CD4-positive, alpha-beta T cell treated with Interleukin-1 beta for 1 hour (primary cell): ENCODE data around the gene IL18R1.
A peak's percentile ranks its signal among the peaks of the same experiment; 100 is the strongest.

Source experiments
- DNase-seq, 2 donors: peaks; one replicate each; pipeline ENCODE4 v3.0.0-alpha.2; 2020 to 2022

IL18R1 gene

DNA sequence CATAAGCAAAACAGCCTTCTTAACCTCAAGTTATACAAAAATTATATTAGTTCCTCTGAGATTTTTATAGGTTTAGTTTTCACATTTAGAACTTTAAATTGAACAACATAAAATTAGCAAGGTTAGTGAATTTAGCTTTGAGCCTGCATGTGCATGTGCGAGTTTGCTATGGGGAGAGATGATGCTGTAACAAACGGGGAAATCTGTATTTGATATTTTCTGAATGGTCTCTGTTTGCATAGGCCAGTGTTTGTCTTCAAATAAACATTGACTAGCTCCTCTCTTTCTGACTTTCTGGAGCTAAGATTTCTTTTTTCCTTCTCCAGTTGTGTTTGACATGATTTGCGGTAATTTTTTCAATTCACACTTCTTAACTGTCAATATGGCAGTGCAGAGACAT lies 36.5 kb downstream of the IL18R1 start:
- DNase-seq, result no peak

DNA sequence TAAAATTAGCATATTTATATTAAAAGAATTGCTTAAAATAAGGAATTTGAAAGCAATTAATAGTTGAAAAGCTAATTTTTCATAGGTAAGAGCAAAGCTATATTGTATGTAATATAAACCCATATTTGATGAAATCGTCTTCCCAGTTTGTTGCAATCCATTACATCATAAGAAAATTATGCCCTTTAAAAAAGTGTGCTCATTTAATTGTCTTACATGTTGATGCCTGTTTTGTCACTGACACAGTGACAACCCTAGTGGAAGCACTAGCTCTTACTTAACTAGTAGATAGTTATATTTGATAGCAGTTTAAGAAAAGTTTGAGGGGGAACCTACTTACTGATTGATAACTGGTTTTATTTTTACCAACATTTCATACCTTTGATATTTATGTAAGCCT lies 37.3 kb downstream of the IL18R1 start:
- no peak for DNase-seq

DNA sequence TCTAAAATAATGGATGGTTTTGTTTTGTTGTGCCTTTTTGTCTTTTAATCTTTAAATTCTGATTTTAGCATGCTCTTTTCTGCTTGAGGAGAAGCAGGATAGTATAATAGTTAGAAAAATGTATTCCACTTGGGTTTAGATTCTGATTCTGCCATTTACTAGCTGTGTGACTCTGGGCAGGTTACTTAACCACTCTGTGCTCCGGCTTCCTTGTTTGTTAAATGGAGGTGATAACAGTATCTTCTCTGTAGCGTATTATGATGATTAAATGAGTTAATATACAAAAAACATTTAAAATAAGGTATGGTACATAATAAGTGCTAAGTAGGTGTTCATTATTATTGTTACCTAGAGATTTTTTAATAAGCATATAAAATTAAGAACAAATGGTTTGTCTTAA lies 40.4 kb downstream of the IL18R1 start:
- no peak for DNase-seq

DNA sequence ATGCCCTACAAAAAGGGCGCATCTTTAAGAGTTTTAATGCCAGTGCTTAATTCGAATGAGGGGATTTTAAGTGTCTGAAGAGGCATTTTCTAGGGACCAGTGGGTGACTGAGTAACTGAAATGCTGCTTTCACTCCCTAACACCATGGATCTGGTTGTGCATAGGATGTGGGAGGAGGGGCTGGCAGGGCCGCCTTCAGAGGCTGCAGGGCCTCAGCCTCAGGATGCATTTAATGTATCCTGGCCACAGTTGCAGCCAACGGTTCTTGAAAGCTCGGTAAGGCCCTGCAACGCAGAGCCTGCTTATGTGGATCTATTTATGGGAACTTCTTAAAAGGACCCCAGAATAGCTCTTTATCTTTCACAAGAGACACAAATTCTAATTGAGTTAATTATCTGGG lies 41.6 kb downstream of the IL18R1 start:
- no peak for DNase-seq

DNA sequence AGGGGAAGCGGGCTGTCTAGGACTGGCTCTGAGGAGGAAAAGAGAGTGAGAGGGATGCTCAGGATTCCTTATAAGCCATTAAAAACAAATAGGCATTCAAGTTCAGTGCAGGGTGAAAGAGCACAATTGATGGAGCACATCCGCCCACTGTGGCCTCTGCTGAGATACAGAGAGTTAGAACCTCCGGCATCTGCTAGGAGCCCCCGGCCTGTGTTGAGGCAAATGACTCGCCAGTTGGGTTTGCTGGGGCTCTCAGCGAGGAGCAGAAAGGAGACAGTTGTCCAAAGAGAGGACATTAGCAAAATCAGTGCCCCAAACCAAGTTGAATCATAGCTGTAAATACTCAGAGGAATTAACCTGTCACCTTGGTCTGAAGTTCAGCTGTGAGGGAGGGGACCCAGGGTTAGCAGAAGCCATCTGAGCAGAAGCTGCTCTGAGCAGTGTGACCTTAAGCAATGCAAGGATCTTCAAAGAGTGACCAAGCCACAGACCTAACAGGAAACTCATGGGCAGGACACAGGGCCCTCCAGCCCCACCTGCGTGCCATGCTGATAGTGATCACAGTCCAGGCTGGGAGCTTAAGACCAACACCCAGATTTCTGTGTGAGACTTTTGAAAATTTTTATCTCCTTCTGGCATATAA lies 44.0 kb downstream of the IL18R1 start:
- no peak for DNase-seq

DNA sequence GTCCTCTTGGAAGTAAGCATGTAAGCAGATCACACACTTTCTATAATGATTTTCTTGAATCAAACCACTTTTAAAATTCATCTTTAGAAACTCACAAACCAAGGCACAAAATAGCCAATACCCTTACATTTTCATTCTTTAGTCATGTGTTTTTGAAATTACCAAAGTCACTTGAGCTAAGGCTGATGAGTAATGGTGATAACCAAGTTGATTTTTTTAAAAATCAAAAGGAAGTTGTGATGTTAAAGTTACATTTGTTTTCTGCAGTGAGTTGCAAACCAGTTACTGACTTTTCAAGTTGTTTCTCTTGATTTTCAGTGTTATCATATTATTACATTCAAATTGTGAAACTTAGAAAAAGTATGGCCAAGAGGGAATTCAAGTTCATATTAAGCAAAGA lies 45.9 kb downstream of the IL18R1 start:
- DNase-seq, result no peak

DNA sequence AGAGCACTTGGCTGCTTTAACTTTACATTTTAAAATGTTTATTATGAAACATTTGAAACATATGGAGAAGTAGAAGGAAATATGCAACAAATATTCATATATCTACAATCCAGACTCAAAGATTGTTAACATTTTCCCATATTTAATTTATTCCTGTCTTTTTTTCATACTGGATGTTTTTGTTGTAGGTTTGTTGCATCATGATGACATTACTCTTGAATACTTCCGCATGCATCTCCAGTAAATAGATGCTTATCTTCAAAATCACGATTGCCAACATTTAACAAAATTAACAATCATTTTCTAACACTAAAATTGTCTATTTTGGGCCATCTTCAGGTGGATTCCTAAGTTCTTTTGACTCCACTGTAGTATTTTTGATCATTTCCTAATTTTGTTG lies 46.3 kb downstream of the IL18R1 start:
- DNase-seq, result no peak

DNA sequence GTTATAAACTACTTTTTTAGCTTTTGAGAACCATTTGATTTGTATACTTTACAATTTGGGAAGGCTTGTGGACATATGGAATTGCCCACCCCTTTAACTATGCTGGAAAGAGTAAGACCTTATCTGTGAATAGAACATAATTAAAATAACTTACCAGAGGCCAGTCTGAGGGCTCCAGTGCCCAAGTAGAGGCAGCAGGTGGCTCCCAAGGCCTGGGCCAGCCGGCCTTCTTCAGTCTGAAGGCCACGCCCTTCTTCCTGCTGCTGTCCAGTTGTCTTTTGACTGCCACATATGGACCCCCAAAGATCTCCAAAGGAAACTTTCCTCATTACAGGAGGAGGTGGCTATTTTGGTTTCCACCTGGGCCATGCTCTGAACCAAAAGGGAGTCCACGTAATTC lies 55.4 kb downstream of the IL18R1 start:
- no peak for DNase-seq

DNA sequence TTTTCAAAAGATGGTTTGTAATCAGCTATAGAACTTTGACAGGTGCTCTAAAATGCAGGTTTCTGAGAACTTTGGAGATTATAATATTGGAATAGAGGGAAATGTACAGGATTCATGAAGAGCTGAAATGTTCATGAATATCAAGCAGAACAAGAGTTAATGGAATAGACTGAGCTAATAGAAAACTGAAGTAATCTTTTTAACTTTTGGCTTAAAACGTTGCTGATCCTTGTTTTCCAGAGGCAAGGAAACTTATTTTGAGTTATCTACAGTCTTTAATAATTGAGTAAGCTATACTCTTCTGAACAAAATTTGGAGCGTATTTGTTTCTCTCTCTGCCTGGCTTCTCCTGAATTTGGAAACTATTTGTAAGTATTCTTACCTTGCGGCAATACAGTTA lies 56.6 kb downstream of the IL18R1 start:
- no peak for DNase-seq

DNA sequence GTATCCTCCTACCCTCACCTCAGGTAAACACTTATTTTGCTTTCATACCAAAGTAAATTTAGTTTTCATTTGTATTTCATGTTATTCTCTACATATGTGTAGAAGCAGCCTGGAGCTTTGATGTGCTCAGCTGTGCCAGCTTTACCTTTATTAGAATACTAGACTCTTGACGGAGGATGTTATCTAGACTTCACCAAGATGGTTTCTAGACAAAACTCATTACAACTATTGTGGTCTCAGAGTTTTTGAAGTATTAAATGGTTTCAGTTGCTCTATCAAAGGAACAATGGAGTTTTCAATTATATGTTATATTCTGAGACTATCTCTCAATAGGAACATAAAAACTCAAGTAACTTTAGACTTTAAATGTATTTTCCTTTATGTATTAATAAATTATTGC lies 62.4 kb downstream of the IL18R1 start:
- DNase-seq, result peak in 1 of 2 donors; percentile 28

DNA sequence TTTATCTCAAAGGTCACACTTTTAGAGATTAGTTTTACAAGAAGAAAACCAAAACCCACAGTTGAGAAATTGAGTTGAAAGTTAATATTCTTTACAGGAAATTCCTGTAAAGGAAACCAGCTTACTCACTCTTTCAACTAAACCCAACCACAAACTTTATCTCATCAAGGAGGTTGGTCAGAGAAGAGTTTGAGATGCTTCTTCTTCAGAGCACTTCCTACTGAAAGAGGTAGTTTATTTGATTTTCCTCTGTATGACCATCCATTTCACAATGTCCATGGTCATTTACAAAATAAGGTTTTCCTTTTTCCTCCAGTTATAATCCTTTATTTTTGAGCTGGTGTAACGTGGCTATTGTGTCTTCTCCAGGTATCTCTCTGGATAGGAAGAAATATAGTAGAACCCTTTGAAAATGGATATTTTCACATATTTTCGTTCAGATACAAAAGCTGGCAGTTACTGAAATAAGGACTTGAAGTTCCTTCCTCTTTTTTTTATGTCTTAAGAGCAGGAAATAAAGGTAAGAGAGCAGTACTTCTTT lies 62.9 kb downstream of the IL18R1 start:
- DNase-seq, result peak in 1 of 2 donors; percentile 52

DNA sequence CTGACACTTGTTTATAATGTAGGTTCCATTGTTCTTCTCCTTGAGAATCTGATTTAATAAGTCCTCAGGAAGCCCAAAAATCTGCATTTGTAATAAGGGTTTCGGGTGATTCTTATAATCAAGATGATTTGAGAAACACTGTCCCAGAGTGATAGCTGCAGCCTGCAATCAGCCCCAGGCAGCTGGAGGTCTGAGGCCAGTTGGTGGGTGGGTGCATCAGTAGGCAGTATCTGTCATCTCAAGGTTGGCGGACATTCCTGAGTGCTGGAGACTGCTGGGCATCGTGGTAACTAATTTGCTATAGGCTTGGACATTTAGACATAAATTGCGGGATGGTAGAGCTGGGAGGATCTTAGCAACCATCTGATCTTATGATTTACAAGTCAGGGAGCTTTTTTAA lies 64.7 kb downstream of the IL18R1 start:
- no peak for DNase-seq

DNA sequence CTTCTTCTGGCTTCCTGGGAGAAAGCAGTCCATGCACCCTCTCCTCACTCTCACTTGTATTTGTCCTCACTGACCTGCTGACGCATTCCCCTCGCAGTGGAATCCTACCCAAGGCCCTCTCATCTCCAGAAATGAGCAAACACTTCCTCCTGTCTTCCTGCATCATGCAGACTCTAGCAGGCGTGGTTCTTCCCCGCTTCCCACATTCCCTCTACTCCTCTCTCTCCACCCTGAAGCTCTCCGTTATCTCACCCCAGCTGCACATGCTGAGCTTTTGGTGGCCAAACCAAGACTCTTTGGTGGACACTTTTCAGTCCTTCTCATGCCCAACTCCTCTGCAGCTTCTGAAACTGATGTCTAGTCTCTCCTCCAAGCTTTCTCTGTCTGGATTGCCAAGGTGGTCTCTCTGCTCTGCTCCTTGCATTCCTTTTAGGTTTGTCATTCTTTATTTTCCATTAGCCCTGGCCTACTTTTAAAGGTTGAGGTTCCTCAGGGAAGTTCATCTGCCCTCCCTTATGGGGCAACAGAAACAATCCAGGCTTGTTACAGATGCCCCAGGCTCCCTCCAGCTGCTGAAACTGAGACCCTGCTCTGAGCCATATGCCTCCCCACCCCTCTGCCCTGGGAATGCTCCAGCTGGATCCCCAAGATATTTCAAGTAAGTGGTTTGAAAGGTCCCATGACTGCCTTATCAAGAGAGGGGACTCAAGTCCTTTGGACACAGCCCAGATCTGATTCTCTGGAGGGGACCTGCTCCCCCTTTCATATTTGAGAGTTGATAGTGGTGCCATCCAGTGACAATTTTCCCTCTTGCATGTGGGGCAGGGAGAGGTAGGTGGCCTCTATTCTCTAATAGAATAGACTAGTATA lies 66.5 kb downstream of the IL18R1 start:
- DNase-seq, result no peak

DNA sequence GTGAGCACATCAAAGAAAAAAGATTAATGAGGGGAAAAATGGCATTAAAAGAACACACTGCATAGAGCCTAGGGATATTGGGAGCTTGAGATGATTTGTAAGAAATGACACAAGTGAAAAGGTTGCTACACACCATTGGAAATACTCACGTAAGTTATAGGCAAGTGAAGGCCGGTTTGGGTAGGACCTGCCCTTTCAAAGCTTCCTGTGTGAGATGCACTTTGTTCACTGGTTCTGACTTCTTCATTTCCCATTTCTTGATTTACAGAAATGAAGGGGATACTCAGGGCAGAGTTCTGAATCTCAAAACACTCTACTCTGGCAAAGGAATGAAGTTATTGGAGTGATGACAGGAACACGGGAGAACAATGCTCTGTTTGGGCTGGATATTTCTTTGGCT lies 67.3 kb downstream of the IL18R1 start, which contains the start of gene IL18RAP:
TSS of gene IL18RAP (plus strand) at position 251 of the 400 bp plus-strand sequence. CDS start at position 369, 118 bp downstream.
- no peak for DNase-seq

DNA sequence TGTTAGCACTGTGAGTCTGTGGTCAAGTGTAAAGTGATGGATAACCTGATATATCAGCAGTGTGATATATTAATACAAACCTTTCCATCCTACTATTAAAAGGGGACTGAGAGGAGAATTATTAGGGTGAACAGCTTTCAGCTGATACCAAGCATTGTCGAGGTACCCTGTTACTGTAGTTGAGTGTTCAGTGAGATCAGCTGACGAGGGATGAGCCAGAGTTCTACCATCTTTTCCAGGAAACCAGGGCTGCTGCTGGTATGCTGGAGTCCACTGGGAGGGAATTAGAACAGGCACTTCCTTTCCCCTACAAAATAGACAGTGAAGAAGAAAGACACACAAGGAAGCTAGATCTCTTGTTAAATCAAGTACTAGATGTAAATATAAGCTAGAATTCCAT lies 67.8 kb downstream of the IL18R1 start:
- DNase-seq, result no peak

DNA sequence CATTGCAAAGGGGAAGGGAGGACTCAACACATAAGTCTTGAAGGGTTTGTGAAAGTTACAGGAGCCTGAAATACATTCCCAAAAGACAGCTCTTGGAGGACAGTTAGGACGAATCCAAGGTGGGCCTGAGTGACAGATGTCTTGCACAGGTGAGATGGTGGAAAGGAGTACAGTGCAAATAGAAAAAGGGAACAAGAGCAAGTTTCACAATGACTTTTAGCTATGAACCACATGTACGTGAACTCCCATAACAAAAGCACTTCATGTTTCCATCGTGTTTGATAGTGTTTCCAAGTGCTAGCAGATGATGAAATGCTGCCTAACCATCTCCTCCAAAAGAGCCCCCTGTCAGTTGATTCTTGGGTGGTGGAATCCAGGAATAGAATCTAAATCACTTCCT lies 69.2 kb downstream of the IL18R1 start:
- DNase-seq, result no peak

DNA sequence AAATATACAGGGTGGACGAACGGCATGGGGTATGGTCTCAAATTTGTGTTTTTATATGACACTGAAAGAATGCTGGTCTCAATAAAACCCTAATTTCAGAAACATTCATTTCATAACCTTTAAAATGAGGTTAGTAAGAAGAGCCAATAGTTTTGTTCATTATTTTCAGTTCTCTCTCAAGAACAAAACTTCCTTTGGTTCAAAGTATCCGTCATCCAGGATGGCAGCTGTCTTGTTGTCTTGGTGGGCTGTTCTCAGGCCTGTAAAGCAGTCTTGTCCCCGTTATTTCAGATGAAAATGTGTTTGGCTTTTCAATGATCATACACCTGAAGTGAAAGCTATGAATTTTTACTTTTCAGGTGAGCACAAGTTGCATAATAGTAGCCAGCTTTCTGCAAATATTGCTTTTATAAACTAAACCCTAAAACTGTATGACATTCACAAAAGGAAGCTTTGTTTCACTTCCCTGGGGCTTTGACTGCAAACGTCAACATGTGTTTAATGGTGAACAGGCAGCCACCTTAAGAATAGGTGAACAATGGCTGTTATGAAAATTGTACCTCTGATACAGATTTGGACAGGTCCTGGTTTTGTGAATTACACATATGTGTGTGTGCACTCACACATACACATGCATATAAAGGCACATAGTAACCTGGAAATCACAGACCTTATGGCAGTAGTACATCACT lies 70.0 kb downstream of the IL18R1 start:
- DNase-seq, result no peak

DNA sequence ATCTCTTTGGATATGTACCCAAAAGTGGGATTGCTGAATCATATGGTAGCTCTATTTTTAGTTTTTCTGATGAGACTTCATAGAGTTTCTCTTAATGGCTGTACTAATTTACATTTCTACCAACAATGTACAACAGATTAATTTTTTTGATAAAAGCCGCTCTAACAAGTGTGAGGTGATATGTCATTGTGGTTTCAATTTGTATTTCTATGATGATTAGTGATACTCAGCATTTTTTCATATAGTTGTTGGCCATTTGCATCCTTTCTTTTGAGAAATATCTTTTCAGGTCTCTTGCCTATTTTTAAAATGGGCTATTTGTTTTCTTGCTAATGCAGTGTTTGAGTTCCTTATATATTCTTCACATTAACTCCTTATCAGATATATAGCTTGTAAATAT lies 71.7 kb downstream of the IL18R1 start:
- no peak for DNase-seq

DNA sequence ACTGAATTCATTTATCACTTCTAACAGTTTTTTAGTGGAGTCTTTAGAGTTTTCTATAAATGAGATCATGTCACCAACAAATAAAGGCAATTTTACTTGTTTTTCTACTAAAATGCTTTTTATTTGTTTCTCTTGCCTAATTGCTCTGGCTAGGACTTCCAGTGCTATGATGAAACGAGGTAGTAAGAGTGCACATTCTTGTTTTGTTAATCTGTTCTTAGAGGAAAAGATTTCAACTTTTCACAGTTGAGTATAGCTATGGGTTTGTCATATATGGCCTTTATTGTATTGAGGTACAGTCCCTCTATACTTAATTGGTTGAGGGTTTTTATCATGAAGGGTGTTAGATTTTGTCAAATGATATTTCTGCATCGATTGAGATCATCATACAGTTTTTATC lies 73.0 kb downstream of the IL18R1 start:
- no peak for DNase-seq

DNA sequence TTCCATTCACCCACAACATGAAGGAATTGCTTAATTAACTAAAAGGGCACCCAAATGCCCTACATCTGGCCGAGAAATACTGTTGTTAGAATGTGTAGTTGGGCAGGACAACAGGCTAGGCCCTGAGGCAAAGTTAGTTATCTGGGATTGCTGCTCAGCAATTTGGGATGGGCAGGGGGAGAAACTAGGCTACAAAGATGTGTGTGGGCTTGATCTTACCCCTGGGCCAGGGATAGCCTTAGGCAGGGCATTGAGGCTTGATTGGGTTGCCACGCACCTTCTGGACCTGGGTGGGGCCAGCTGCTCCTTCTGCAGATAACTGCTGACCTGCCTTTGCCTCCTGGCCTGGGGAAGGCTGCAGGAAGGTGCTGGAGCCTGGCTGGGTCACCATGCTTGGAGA lies 76.8 kb downstream of the IL18R1 start:
- no peak for DNase-seq

DNA sequence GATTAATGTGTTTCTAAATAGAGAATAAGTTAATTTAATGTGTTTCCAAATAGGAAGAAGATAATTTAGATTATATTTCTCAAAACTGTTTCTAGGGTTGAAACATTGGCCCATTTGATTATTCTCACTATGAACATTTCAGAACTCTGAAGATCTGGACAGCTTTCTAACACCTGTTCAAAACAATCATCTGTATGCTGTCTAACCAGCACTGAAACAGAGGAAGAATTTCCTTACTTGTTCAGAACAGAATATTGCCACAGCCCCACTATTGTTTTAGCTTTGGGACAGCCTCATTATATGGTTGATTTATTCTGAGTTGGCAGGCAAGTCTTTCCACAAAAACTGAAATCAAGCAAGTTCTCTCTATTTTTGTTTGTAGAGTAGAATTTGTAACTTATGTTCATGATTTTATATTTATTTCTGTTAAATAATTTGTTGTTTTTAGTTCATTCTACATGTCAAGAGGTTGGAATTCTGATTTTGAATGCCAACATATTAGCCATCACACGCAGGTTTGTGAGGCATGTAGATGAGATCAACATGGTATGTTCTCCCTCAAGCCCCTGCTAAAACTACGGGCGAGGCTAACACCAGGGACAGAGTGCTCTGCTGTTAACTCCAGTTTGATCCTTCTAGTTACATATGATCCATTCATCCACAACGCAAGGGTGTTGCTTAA lies 78.5 kb downstream of the IL18R1 start:
- DNase-seq, result no peak

DNA sequence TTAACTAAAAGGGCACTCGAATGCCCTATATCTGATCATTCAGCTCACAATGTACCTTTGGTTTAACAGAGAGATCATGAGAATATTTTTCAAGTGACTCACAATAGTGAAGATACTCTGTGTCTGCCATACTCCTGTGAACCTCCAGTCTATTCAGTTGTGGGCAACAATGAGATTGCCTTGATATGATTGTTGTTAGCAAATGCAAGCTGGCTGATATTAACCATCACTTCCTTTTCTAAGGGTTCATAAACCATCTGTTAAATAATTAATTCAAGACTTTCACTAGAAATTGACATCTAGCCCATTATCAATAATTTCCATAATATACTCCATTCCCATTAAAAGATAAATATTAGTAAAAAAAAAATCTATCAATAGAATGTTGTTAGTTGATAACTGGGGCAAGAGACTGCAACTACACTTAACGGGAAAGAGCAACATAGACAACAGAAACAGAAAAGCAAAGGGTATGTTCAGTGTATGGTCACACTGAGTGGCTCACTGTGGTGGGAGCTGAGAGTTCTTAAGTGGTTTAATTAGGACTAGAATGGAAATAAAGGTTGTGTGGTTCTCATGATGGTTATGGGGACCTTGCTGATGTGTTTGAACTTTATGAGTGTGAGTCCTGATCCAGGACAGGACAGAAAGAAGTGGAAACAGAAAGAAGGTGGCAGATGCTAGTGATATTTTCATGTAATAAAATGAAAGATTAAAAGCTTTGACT lies 79.2 kb downstream of the IL18R1 start:
- no peak for DNase-seq
